MCF 10A (cell line): ENCODE results near the gene SIK2. TPM values are rescaled to one million over a fixed set of nuclear protein-coding genes. Genes with fewer than 3 reads are reported as not detected.

Experiments used
- BruUV-seq: library from RNA; stranded (reverse); fragments of 400-500 nt; replicated peaks from 2 replicates; lab custom pipeline; 2021; lab: Mats Ljungman, UMichigan
- CTCF ChIA-PET: fragments of 300-600 bp; sonication (Branson Sonifier 250); formaldehyde crosslinking; extraction: SDS; loops from one replicate; lab custom pipeline; 2021; ENCODE audit warnings: antibody characterized with exemption, inconsistent platforms; lab: Yijun Ruan, JAX
- POLR2A ChIA-PET: fragments of 300-600, 350-650 bp; sonication (Branson Sonifier 250); formaldehyde crosslinking; extraction: SDS; loops from one replicate; lab custom pipeline; 2020; ENCODE audit warnings: antibody characterized with exemption, inconsistent platforms; lab: Yijun Ruan, JAX
- DNase-seq: peaks from one replicate; pipeline ENCODE4 v3.0.0-alpha.2; 2018; ENCODE audit not compliant: unreplicated experiment
- H3K27ac Mint-ChIP-seq: one replicate; pipeline ENCODE4 v1.8.0; 2022; ENCODE audit warnings: mild to moderate bottlenecking, low read depth, mixed read lengths; ENCODE audit not compliant: unreplicated experiment
- H3K27me3 Mint-ChIP-seq: one replicate; pipeline ENCODE4 v1.8.0; 2022; ENCODE audit warnings: mixed read lengths; ENCODE audit not compliant: insufficient read depth, unreplicated experiment
- H3K36me3 Mint-ChIP-seq: one replicate; pipeline ENCODE4 v1.8.0; 2022; ENCODE audit warnings: mild to moderate bottlenecking, moderate library complexity, mixed read lengths; ENCODE audit not compliant: insufficient read depth, unreplicated experiment
- H3K4me1 Mint-ChIP-seq: one replicate; pipeline ENCODE4 v1.8.0; 2022; ENCODE audit warnings: mixed read lengths; ENCODE audit not compliant: insufficient read depth, unreplicated experiment
- H3K4me3 Mint-ChIP-seq: one replicate; pipeline ENCODE4 v1.8.0; 2022; ENCODE audit warnings: mild to moderate bottlenecking, moderate library complexity, mixed read lengths; ENCODE audit not compliant: unreplicated experiment
- H3K9me3 Mint-ChIP-seq: one replicate; pipeline ENCODE4 v1.8.0; 2022; ENCODE audit warnings: mixed read lengths; ENCODE audit not compliant: unreplicated experiment
- CTCF ChIP-seq: fragments of 200-600 bp; IDR thresholded peaks from one replicate; pipeline ENCODE4 v1.8.0; 2022; ENCODE audit warnings: antibody characterized with exemption, mild to moderate bottlenecking; ENCODE audit not compliant: unreplicated experiment
- intact Hi-C: fragments of 100-400 bp; cut with micrococcal nuclease; formaldehyde crosslinking; loops from 2 replicates; pipeline ENCODE4 v1.14.1; 2022
- total RNA-seq: library from RNA; stranded (reverse); gene quantifications from 2 replicates; pipeline ENCODE4 v1.2.3, GENCODE V29; 2022

SIK2 gene
- total RNA-seq, 1 experiment from 2014 or later, result 13.7 TPM

- CTCF ChIA-PET, result interaction anchor here (0.5 to 1.8 kb wide), 3 partner anchors 38 to 139 kb away, joined by 4 to 5 read pairs (median 4); no protein-coding TSS in a partner anchor
- POLR2A ChIA-PET, result interaction anchor here (0.6 to 1.1 kb wide), 4 partner anchors 10 to 93 kb away, joined by 3 to 4 read pairs (median 3); no protein-coding TSS in a partner anchor
- peak overlapping the region; percentile 99 for H3K27ac Mint-ChIP-seq
- no peak for DNase-seq
- H3K4me1 Mint-ChIP-seq, result peaks cover 31% of the 10 kb centered on the region
- H3K4me3 Mint-ChIP-seq, result no peak overlapping the region
- intact Hi-C loops, result no loop called here
- peaks cover 68% of the 10 kb centered on the region for H3K36me3 Mint-ChIP-seq
- TF ChIP-seq CTCF, result no peak
- no TSS peak for BruUV-seq
- no peaks in the 10 kb centered on the region for H3K27me3 Mint-ChIP-seq
- H3K9me3 Mint-ChIP-seq, result no peaks in the 10 kb centered on the region
Measured at GRCh38 chr11:111739299-111739698, 137.1 kb downstream of the SIK2 start.

GRCh38 chr11:111741751-111742150 lies 139.5 kb downstream of the SIK2 start:
- DNase-seq, result no peak
- intact Hi-C loops, result no loop called here
- no peaks in the 10 kb centered on the region for H3K9me3 Mint-ChIP-seq
- no peak overlapping the region for H3K4me3 Mint-ChIP-seq
- ChIA-PET CTCF (interaction anchor here (0.6 kb wide), 1 partner anchor 15 kb away, joined by 3 read pairs; no protein-coding TSS in a partner anchor), POLR2A (interaction anchor here (0.7 to 1.8 kb wide), 4 partner anchors 13 to 23 kb away, joined by 3 to 11 read pairs (median 4); no protein-coding TSS in a partner anchor)
- H3K4me1 Mint-ChIP-seq, result peaks cover 22% of the 10 kb centered on the region
- no peaks in the 10 kb centered on the region for H3K27me3 Mint-ChIP-seq
- TF ChIP-seq CTCF, result no peak
- no peak overlapping the region for H3K27ac Mint-ChIP-seq
- H3K36me3 Mint-ChIP-seq, result peaks cover 85% of the 10 kb centered on the region
- BruUV-seq, result no TSS peak

- H3K36me3 Mint-ChIP-seq, result peaks cover 91% of the 10 kb centered on the region
- no peaks in the 10 kb centered on the region for H3K9me3 Mint-ChIP-seq
- CTCF ChIA-PET, result interaction anchor here (0.9 kb wide), 1 partner anchor 33 kb away, joined by 3 read pairs; no protein-coding TSS in a partner anchor
Measured at GRCh38 chr11:111743700-111744099, 141.5 kb downstream of the SIK2 start.

More at GRCh38 chr11:111743700-111744099, 141.5 kb downstream of the SIK2 start:
- intact Hi-C loops, result no loop called here
- peak overlapping the region; percentile 24 for H3K27ac Mint-ChIP-seq
- POLR2A ChIA-PET, result interaction anchor here (1.4 to 1.8 kb wide), 2 partner anchors 11 to 21 kb away, joined by 4 to 11 read pairs; no protein-coding TSS in a partner anchor
- TF ChIP-seq CTCF, result no peak
- DNase-seq, result no peak
- peaks cover 24% of the 10 kb centered on the region for H3K4me1 Mint-ChIP-seq
- no peak overlapping the region for H3K4me3 Mint-ChIP-seq
- H3K27me3 Mint-ChIP-seq, result no peaks in the 10 kb centered on the region
- no TSS peak for BruUV-seq
